OCI-LY3 (cell line): ENCODE results near the gene CDC42EP5.

Source experiments
- EZH2phosphoT487 ChIP-seq: fragments of 200-600 bp; shearing (Covaris generic); IDR thresholded peaks from 2 replicates; pipeline ENCODE4 v1.6.1; 2018; ENCODE audit warnings: antibody characterized with exemption, mixed run types, low read depth
- TF ChIP-seq, protein P1 (sequence below): fragments of 200-600, 300-600 bp; sonication (generic); IDR thresholded peaks from 2 replicates; pipeline ENCODE4 v1.5.1; 2014; ENCODE audit warnings: antibody characterized with exemption, low read length, low read depth

GRCh38 chr19:54482889-54483288, 9.8 kb upstream of the CDC42EP5 start:
- TF ChIP-seq, protein P1, sequence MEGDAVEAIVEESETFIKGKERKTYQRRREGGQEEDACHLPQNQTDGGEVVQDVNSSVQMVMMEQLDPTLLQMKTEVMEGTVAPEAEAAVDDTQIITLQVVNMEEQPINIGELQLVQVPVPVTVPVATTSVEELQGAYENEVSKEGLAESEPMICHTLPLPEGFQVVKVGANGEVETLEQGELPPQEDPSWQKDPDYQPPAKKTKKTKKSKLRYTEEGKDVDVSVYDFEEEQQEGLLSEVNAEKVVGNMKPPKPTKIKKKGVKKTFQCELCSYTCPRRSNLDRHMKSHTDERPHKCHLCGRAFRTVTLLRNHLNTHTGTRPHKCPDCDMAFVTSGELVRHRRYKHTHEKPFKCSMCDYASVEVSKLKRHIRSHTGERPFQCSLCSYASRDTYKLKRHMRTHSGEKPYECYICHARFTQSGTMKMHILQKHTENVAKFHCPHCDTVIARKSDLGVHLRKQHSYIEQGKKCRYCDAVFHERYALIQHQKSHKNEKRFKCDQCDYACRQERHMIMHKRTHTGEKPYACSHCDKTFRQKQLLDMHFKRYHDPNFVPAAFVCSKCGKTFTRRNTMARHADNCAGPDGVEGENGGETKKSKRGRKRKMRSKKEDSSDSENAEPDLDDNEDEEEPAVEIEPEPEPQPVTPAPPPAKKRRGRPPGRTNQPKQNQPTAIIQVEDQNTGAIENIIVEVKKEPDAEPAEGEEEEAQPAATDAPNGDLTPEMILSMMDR, result no peak
- no peak for TF ChIP-seq EZH2phosphoT487
